Subcutaneous abdominal adipose tissue (tissue), 5 donors: ENCODE results near the gene RPL27A.

ENCODE experiments used
- H3K27ac ChIP-seq: one replicate; pipeline ENCODE4 v1.7.0; 2013; ENCODE audit warnings: low read depth, mild to moderate bottlenecking, inconsistent platforms, low read length, moderate library complexity
- H3K27me3 ChIP-seq, 5 donors: one replicate each; pipeline ENCODE4 v1.7.0; 2013; ENCODE audit warnings: low read length in 5 of 5, inconsistent platforms in 1 of 5; ENCODE audit not compliant: control insufficient read depth in 5 of 5, insufficient read depth in 4 of 5
- H3K36me3 ChIP-seq, 5 donors: one replicate each; pipeline ENCODE4 v1.7.0; 2013; ENCODE audit warnings: low read length in 5 of 5; ENCODE audit not compliant: control insufficient read depth in 5 of 5, insufficient read depth in 5 of 5
- H3K4me1 ChIP-seq, 5 donors: one replicate each; pipeline ENCODE4 v1.7.0; 2013; ENCODE audit warnings: low read length in 5 of 5, mild to moderate bottlenecking in 3 of 5, moderate library complexity in 1 of 5; ENCODE audit not compliant: control insufficient read depth in 5 of 5, insufficient read depth in 5 of 5
- H3K4me3 ChIP-seq, 5 donors: one replicate each; pipeline ENCODE4 v1.7.0; 2013; ENCODE audit warnings: low read length in 5 of 5, low read depth in 1 of 5
- H3K9ac ChIP-seq, 5 donors: one replicate each; pipeline ENCODE4 v1.7.0; 2013; ENCODE audit warnings: low read length in 5 of 5, mild to moderate bottlenecking in 4 of 5, moderate library complexity in 3 of 5
- H3K9me3 ChIP-seq, 5 donors: one replicate each; pipeline ENCODE4 v1.7.0; 2013; ENCODE audit warnings: low read length in 5 of 5; ENCODE audit not compliant: control insufficient read depth in 5 of 5
- donor health status: healthy.
- donor health status: healthy.
- donor health status: healthy.
- donor health status: healthy.
- donor health status: healthy.

Gene RPL27A

DNA sequence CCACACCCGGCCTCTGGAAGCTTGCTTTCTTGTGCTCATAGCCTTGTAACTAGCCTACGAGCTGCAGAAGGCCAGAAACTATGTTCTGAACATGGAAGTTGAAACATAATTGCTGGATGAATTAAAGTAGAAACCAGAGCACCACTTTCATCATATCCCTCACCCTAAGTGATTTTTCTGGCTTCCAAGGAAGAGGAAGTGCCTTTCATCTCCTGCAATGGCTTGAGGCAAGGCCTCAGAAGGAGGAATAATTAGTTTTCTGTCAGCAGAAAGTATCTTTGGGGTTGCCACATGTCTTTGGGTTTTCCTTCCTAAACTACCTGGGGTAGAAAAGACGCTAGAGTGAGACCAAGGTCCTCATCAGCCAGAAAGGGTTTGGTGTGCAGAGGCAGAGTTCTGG is 14.5 kb downstream of the RPL27A start:
- Histone ChIP-seq H3K27me3 (no peaks in the 10 kb centered on the region), H3K36me3 (peaks cover 3 to 75% (median 67%) of the 10 kb centered on the region in 5 donors), H3K9me3 (no peaks in the 10 kb centered on the region), H3K4me1 (peaks cover 6 to 30% (median 23%) of the 10 kb centered on the region in 5 donors), H3K27ac (no peak overlapping the region), H3K9ac (no peak overlapping the region), H3K4me3 (no peak overlapping the region)

DNA sequence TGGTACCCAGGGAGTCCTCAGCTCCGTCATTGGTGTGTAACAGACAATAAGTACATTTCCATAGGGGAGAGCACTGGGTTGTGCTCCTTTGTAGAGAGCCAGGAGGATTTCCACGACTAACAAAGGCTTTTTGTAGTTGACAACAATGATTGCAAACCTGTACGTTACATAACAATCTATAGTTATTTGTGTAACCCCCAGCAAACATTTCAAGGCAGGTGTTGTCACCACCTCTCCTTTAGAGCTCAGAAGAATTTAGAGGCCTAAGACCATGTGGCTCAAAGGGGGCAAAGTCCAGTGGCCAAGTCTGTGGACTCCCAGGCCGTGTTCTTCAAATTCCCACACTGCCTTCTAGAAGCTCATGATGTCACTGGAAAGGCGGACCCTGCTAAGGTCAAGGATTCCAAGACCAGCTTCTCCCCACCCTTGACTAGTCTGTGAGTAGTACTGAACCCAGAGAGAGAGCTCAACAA is 15.8 kb downstream of the RPL27A start:
- Histone ChIP-seq H3K27ac (no peak overlapping the region), H3K9me3 (no peaks in the 10 kb centered on the region), H3K4me3 (no peak overlapping the region), H3K36me3 (peaks cover 3 to 73% (median 67%) of the 10 kb centered on the region in 5 donors), H3K9ac (no peak overlapping the region), H3K4me1 (peaks cover 5 to 28% (median 20%) of the 10 kb centered on the region in 5 donors), H3K27me3 (no peaks in the 10 kb centered on the region)

DNA sequence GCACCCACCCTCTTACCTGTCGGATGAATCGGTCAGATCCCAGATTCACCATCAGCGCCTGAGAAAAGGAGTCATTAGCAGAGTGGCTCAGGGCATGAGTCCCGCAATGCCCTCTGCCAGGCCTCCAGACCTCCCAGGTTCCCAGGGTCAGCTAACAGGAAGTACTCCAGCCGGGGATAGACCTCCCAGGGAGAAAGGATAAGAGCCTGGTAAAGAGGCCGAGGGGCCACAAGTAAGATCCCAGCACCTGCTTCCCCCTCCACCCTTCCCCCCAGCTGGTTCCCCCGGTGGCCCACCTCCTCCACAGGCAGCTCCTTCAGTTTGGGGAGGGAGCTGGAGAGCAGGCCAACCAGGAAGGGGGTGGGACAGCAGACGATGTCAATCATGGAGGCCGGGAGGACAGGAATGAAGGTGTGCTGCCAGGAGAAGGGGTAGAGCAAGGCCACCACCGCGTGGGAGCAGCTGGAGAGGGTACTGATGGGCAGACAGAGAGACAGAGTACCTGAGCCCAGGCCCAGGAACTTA is 16.4 kb downstream of the RPL27A start:
- Histone ChIP-seq H3K4me1 (peaks cover 0 to 22% (median 15%) of the 10 kb centered on the region in 5 donors), H3K27me3 (no peaks in the 10 kb centered on the region), H3K9me3 (no peaks in the 10 kb centered on the region), H3K4me3 (no peak overlapping the region), H3K36me3 (peaks cover 3 to 73% (median 68%) of the 10 kb centered on the region in 5 donors), H3K9ac (no peak overlapping the region), H3K27ac (no peak overlapping the region)

DNA sequence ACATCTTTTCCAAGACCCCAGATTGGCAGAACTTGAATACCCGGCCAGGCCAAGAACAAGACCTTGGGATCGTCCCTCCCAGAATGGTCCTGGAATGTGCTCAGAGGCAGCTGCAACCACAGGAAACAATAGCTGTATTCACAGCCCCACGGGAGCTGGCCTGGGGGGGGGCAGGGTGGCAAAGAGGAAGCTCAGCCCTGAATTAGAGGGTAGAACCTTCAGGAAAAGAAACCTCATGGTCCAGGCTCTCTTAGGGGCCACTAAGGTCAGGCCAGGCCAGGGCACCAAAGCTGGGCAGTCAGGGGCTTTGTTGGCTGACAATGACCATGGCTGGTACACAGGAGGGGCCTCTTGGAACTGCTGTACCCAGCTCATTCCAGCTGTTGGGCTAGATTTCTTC is 17.3 kb downstream of the RPL27A start:
- Histone ChIP-seq H3K4me3 (no peak overlapping the region), H3K27me3 (no peaks in the 10 kb centered on the region), H3K4me1 (peaks cover 0 to 24% (median 11%) of the 10 kb centered on the region in 5 donors), H3K36me3 (peaks cover 3 to 69% (median 66%) of the 10 kb centered on the region in 5 donors), H3K9ac (peak overlapping the region in 3 of 5 donors; percentile 8 to 30 (median 13)), H3K9me3 (no peaks in the 10 kb centered on the region), H3K27ac (peak overlapping the region; percentile 22)

DNA sequence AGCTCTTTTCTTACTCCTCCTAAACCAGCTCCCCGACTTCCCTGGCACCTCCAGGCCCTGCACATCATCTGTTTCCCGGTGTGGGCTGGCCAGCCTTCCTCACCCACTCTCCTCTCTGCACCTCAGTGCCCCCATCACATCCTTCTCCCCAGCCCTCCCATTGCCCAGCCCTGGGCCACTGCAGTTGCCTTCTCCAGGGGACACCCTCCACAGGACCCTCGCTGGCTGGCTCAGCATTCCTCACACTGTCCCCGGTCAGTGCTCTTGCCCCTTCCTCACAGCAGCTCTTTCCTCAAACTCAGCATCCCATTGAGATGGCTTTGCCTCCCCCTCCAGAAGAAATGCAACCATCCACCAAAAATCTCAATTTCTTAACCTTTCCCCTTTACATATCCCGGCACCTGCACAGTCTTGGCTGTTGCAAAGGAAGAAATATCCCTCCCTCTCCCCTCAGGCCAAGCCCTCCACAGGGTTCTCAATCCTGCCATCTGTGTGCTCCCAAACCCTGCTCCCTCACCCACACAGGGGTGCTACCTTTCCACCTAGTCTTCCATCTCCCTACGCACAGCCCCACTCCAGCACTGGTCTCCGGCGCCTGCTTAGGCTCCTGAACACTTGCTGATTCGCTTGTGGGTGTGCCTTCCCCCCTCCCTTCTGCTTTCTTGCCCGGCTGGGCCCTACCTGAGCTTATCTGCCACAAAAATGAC is 19.5 kb downstream of the RPL27A start:
- Histone ChIP-seq H3K4me3 (no peak overlapping the region), H3K36me3 (peaks cover under 1 to 55% (median 52%) of the 10 kb centered on the region in 5 donors), H3K27me3 (no peaks in the 10 kb centered on the region), H3K4me1 (peaks cover 2 to 36% (median 11%) of the 10 kb centered on the region in 5 donors), H3K27ac (no peak overlapping the region), H3K9me3 (no peaks in the 10 kb centered on the region), H3K9ac (no peak overlapping the region)

DNA sequence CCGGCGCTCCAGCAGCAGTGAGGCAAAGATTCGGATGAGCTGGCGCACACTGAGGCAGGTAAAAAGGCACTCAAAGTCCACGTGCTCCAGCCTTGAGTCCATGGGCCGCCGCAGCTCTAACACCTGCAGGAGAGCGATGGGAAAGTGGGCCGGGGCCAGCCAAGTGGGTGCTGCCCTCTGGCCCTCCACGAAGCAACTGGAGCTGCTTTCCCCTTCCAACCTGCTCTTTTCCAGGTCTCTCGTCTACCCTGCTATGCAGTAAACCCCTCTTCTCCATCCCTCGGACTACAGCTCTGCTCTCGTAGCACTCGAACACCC is 20.0 kb downstream of the RPL27A start:
- no peaks in the 10 kb centered on the region for H3K9me3 ChIP-seq
- no peak overlapping the region for H3K4me3 ChIP-seq
- H3K9ac ChIP-seq = no peak overlapping the region
- H3K27ac ChIP-seq = no peak overlapping the region
- peaks cover 6 to 41% (median 16%) of the 10 kb centered on the region in 5 donors for H3K4me1 ChIP-seq
- H3K36me3 ChIP-seq = peaks cover 0 to 50% (median 47%) of the 10 kb centered on the region in 5 donors
- H3K27me3 ChIP-seq = no peaks in the 10 kb centered on the region

DNA sequence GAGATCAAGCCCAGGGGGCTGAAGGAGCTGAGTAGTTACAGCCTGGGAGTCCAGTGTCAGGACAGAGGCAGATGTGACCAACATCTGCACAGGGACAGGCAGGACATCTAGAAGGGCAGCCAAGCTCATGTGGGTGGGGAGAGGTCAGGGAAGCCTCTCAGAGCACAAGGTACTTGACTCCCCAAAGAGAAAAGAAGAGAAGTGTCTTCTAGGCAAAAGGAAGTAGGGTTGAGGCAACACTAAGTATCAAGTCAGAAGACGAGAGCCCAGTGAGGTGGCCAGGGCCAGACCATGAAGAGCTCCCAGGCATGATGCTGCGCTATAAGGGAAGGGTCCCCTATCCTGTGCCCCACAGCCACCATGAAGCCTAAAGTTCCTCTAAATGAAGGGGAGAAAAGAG is 21.5 kb downstream of the RPL27A start:
- Histone ChIP-seq H3K27ac (no peak overlapping the region), H3K36me3 (peaks cover 0 to 36% (median 34%) of the 10 kb centered on the region in 5 donors), H3K4me1 (peaks cover 12 to 55% (median 32%) of the 10 kb centered on the region in 5 donors)

DNA sequence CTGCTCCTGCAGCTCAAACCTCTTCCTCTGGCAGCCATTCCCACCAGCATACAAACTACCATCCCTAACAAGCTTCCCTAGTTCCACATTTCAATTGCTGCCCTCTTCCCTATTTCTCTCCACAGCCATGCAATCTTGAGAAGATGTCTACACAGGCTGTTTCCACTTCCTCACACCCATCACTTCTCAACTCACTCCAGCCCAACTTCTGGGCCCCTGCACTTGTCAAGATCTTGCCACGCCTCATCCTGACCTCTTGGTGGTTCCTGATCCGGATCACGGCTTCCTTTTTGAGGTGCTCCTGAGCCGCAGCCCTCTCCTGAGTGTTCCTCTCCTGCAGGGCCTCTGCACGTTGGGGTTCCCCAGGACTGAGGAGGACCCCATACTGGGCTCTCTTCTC is 22.6 kb downstream of the RPL27A start:
- no peaks in the 10 kb centered on the region for H3K9me3 ChIP-seq
- H3K4me1 ChIP-seq = peaks cover 10 to 55% (median 32%) of the 10 kb centered on the region in 5 donors
- peaks cover 0 to 32% (median 31%) of the 10 kb centered on the region in 5 donors for H3K36me3 ChIP-seq
- no peak overlapping the region for H3K4me3 ChIP-seq
- H3K27ac ChIP-seq = no peak overlapping the region
- no peak overlapping the region for H3K9ac ChIP-seq
- H3K27me3 ChIP-seq = no peaks in the 10 kb centered on the region

More for the DNA sequence above, 21.5 kb downstream of the RPL27A start:
- Histone ChIP-seq H3K9me3 (no peaks in the 10 kb centered on the region), H3K27me3 (no peaks in the 10 kb centered on the region), H3K4me3 (no peak overlapping the region), H3K9ac (no peak overlapping the region)

DNA sequence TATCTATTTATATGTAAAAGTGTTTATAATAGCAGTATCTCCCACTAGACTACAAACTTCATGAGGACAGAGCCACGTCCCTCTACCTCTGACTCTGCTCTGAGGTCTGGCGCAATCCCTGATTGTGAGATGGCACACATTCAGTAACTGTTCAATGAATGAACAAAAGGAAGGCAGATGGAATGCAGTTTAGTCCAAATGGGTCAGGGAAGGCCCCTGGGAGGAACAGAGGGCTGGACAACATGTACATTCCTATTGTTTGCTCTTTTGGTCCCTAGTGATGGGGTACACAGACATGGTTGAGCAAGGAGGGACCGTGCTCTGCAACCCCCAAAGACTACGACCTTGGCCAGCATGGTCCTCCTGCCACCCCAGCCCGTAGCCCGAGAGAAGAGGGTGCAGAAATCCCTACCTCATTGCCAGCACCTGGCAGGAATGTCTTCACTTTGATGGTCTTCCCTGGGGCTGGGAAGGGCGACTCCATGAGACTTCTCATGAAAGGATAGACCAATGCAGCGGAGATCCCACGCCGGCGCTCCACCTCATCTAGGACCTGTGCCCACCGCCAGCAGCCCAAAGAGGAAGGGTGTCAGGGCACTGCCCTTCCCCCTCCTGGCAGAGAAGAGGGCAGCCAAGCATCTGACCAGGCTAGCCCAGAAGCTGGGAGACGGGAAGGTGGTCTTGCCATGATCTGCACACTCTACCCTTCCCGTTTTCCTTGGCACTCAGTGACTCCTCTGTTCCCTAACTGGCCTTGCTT is 24.3 kb downstream of the RPL27A start:
- Histone ChIP-seq H3K27ac (peak overlapping the region; percentile 75), H3K4me3 (peak overlapping the region in 1 of 5 donors; percentile 29), H3K9ac (no peak overlapping the region), H3K36me3 (peaks cover 0 to 39% (median 31%) of the 10 kb centered on the region in 5 donors), H3K4me1 (peaks cover 8 to 52% (median 31%) of the 10 kb centered on the region in 5 donors), H3K9me3 (no peaks in the 10 kb centered on the region), H3K27me3 (no peaks in the 10 kb centered on the region)
